Stimulated activated CD4-positive, alpha-beta T cell treated with anti-CD3 and anti-CD28 coated beads, Interleukin-4, amount 100 ng/mL, for 24 hours (primary cell): ENCODE results near the gene PIP4K2A.
A peak's percentile ranks its signal among the peaks of the same experiment; 100 is the strongest.
"Not testable (repeated sequence)": the region's sequence is repeated elsewhere in the genome, so short reads cannot be mapped to it uniquely, and the experiment has no call there.

Experiments used
- DNase-seq: peaks from one replicate; pipeline ENCODE4 v3.0.0-alpha.2; 2020

PIP4K2A gene

GRCh38 chr10:22718659-22719058 is 4.3 kb upstream of the PIP4K2A start:
- not testable (repeated sequence) for DNase-seq

- DNase-seq, result no peak
These were observed 3.4 kb upstream of the PIP4K2A start for GRCh38 chr10:22717728-22718127.

- no peak for DNase-seq
These were observed 2.6 kb upstream of the PIP4K2A start for GRCh38 chr10:22716943-22717342.

DNA sequence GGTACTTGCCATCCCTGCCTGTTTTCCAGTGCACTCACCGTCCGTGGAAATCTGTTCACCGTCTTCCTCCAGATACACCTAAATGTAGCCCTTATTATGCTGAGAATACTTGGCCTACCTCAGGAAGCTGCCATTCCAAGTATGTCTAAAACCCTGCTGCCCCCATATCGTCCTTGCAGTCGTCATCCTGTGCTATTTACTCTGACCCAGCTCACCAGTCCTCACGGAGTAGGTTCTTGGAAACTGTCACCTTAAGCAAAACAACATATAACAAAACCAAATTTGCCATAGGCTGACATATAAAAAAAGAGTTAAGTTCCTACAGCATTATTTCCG is 880 bp upstream of the PIP4K2A start:
- no peak for DNase-seq

GRCh38 chr10:22713853-22714478 is 412 bp downstream of the PIP4K2A start:
- peak; percentile 37 for DNase-seq

DNA sequence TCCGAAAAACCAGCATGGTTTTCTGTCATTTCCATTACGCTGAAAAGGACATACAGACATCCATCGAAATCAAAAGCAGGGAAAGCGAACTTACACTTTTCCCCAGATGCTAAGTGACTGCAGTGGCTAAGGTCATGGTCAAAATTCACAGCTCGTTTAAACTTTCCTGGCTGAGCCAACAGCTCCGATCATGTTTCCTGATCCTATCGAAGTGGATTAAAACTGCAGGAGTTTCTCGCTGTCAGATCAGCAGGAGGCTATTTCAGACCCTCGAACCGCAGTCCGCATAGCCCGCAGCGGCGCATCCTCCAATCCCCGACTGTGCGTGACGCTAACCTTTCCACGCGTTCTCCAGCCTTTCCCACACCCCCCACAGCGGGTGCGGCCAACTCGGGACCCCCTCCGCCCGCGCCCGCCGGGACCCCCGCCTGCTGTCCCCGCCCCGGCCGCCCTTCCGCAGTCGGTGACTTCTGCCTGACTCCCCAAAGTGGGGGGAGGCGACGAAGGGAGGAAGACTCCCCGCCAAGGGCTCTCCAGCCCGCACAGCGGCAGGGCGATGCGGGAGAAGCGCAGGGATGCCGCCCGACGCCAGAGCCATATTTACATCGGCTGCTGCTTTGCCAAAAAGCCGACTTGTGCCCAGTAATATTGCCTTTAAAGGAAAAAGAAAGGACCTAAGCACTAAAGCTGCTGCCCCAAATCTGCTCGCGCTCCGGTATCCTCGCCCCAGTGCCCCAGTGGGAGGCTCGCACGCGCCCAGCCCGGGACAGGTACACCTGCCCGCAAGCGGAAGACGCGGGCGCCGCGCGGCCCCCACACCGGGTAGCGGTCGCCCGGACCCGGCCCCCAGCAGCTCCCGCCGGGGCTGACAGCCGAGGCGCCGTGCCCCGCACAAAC is 1.2 kb downstream of the PIP4K2A start:
- DNase-seq, result peak; percentile 46

- no peak for DNase-seq
These were observed 2.0 kb downstream of the PIP4K2A start for GRCh38 chr10:22712211-22712955.

DNA sequence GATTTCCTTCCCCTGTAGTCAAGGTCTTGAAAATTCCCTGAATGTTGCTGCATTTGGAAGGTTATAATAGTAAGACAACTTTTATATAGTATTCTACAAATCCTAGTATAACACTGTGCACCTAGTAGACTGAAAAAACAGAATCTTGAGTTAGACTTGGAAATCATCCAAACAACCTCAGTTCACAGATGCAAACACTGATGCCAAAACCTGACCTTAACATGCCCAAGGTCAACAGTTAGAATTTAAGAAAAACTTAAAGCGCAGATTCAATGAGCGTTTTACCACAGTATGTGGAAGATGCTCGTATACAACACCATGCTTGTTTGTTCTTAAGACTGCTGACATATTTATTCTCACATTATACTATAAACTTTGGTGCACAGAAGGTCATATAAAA is 3.0 kb downstream of the PIP4K2A start:
- no peak for DNase-seq

- DNase-seq, result no peak
These were observed 4.1 kb downstream of the PIP4K2A start for GRCh38 chr10:22710139-22710745.

DNA sequence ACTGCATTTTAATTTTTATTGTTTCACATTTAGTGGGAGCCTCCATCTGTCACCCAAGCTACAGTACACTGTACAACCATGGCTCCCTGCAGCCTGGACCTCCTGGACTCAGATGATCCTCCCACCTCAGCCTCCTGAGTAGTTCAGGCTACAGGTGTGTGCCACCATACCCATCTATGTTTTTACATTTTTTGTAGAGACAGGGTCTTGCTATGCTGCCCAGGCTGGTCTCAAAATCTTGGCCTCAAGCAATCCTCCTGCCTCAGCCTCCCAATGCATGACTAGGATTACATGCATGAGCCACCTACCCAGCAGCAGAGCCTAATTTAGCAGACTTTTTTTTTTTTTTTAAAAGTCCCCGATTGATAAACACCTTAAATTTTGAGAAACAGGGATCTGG is 5.6 kb downstream of the PIP4K2A start:
- DNase-seq, result no peak

DNA sequence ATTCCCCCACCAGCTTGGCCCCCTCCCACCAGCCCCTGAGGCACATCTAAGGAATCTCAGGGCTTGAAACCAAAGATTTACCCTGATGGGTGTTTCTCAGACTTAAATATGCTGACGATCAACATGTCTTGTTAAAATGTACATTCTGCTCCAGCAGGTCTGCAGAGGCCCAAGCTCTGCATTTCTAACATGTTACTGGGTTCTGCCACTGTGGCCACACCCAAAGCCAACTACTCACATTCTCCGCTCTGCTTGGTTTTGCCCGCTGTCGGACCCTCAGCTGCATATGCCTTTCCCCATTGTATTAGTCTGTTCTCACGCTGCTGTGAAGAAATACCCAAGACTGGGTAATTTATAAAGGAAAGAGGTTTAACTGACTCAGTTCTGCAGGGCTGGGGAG is 8.9 kb downstream of the PIP4K2A start:
- no peak for DNase-seq

DNA sequence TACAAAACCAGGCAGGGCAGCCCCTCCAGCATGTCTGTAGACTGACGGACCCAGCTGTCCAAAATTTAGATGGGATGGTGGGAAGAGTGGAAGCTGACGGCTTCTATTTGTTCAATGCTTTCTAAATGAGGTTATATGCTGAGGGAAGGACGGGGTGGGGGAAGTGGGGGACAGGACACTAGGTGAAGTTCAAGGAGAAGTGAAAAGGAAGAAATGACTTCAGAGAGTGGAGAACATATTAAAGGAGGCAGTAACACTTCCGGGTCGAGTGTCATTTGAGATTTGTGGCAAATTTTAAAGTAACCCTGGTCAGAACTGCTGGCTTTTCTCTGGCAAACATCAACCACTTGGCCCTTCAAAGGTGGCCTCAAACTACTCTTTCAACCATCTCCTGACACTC is 9.4 kb downstream of the PIP4K2A start:
- DNase-seq, result no peak

- no peak for DNase-seq
These were observed 9.9 kb downstream of the PIP4K2A start for GRCh38 chr10:22704471-22704911.

GRCh38 chr10:22702348-22702747 is 12.0 kb downstream of the PIP4K2A start:
- no peak for DNase-seq

DNA sequence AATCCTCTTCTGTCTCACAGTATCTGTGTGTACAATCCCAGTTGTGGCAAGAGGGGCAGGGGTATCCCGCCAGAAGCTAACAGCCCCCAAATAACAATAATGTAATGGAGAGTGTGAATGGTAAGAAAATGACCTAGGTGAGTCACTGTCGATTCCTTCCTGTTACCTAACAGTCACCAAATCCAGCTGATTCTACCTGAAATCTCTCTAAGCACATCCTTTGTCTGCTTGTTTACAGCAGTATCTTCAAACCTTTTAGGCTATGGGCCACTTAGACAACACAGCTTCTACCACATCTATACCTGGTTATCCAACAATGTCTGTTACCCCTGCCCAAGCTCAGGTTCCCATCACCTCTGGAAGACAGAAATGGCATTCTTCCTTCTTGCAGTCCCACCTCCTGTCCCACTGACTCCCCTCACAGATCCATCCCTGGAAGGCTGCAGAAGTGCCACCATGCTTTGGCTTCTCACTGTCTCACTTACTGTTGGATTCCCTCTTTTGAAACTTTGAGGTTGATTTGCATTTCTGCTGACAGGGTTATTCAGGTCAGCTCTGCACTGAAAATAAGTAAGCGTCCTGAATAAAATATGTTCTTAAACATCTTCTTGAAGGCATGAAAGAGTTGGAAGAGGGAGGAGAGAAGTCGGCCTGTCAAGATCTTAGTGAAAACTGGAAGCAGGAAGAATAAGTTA is 13.1 kb downstream of the PIP4K2A start:
- no peak for DNase-seq

GRCh38 chr10:22700489-22700888 is 13.9 kb downstream of the PIP4K2A start:
- no peak for DNase-seq

DNA sequence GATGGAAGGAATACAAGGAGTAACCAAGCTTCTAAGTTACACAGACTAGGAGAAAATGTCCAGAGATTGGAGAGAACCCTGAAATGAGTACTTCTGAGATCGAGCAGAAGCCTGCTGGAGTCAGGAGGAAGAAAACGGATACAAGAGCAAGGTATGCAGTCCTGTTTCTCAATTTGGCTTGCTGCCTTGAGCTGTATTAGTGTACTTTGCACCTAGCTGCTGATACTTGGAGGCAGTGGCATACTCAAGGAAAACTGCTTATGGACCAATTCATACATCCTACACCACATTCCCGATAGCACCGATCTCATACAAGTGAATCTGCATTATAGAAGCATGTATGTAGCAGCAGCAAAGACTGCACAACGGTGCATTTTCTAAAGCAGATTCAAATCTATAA is 14.4 kb downstream of the PIP4K2A start:
- no peak for DNase-seq

DNA sequence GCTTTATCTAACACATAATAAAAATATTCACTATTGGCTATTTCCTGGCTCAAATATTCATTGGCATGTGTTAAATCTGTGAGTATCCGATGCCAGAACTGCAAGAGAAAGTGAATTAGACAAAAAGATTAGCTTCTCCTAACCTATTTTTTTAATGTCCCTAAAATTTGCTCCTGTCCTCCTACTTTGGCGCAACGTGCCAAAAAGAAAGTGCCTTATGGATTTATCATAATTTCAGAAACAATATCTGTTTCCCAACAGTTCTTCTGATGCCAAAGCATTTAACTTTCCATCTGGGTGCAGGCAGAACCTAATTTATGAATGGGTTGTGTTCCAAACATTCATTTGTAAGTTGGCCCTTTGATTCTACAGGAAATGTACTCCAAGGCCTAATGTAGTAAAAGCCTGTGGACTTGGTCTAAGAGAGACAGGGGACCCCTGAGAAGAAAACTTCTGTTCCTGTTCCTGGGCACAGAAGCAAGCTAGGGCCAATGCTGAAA is 15.4 kb downstream of the PIP4K2A start:
- DNase-seq, result no peak

DNA sequence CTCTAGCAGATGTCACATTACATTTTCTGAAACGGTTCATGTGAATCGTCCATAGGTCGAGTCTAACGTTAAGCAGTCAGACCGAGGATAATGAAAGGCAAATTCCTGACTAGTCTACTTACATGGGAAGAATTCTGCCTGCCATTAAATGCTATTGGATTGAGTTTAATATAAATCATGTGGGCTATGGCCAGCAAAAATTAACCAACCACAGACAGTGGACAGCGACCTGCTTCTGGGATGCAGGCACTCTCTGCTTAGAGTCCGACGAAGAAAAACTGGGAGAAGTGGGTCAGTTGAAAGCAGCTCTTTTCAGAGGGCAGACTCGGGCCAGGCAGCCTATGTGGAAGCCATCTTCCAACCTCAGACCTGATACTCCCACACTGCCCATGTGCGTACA is 16.6 kb downstream of the PIP4K2A start:
- DNase-seq, result no peak

DNA sequence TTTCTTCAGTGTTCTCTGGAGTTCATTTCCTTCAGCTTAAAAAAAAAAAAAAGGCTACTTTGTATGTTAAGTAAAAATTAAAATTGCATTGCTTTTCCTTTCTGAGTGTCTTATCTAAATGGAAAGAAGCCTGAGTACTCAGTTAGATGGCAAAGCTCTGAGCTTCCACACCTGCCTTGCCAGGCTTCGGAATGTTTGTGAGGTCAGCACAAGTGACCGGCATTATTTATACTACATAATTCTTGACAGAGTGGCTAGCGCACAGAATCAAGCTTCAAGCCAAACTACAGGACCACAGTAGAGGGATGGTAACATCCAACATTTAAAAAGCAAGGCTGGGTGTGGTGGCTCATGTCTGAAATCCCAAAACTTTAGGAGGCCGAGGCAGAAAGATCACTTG is 17.3 kb downstream of the PIP4K2A start:
- DNase-seq, result no peak

GRCh38 chr10:22693860-22694259 is 20.5 kb downstream of the PIP4K2A start:
- no peak for DNase-seq

DNA sequence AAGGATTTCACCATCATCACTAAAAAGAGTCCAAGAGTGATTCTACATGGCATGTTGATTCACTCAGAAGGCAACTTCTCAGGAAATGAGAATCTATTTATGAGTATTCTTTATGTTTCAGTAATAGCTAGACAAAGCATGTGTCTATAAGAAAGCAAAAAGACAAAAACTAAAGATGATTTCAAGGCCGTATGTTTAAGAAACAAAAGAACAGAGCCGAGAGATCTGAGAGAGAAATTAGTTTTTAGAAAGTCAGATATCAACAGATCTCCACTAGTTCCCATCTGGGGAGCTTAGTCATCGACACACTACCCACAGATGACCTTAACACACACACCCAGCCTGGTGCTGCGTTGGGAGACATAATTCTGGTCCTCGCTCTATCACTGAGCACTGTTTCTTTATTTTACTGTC is 21.0 kb downstream of the PIP4K2A start:
- DNase-seq, result peak; percentile 50

DNA sequence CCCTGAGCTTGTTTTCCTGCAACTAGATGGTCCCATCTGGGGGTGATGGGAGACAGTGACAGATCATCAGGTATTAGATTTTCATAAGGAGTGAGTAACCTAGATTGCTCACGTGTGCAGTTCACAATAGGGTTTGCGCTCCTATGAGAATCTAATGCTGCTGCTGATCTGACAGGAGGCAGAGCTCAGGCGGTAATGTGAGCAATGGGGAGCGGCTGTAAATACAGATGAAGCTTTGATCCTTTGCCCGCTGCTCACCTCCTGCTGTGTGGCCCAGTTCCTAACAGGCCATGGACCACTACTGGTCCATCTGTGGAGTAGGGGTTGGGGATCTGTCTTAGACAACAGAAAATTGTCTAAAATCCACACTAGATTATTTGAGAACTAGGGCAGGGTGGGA is 22.3 kb downstream of the PIP4K2A start:
- not testable (repeated sequence) for DNase-seq
